Nephron (organoid): ENCODE results near the gene IPPK.
A peak's percentile ranks its signal among the peaks of the same experiment; 100 is the strongest.

Source experiments
- H3K27ac Mint-ChIP-seq, 3 experiments: 2 replicates each; pipeline ENCODE4 v1.8.0; 2020; ENCODE audit warnings: mixed read lengths in 3 of 3, mild to moderate bottlenecking in 2 of 3, moderate library complexity in 1 of 3
- H3K27me3 Mint-ChIP-seq: 2 replicates; pipeline ENCODE4 v1.8.0; 2021; ENCODE audit warnings: low read depth, mild to moderate bottlenecking, moderate library complexity, mixed read lengths
- H3K36me3 Mint-ChIP-seq: 2 replicates; pipeline ENCODE4 v1.8.0; 2020; ENCODE audit warnings: low read depth, mixed read lengths
- H3K4me1 Mint-ChIP-seq: 2 replicates; pipeline ENCODE4 v1.8.0; 2020; ENCODE audit warnings: mixed read lengths
- H3K4me3 Mint-ChIP-seq, 3 experiments: 2 replicates each; pipeline ENCODE4 v1.8.0; 2020; ENCODE audit warnings: mild to moderate bottlenecking in 3 of 3, mixed read lengths in 3 of 3, moderate library complexity in 2 of 3
- H3K9me3 Mint-ChIP-seq: 2 replicates; pipeline ENCODE4 v1.8.0; 2020; ENCODE audit warnings: mixed read lengths
- CTCF ChIP-seq, 3 experiments: fragments of 200-600 bp; sonication (generic); IDR thresholded peaks; one replicate each; pipeline ENCODE4 v1.5.0; 2021; ENCODE audit warnings: antibody characterized with exemption in 3 of 3; ENCODE audit not compliant: unreplicated experiment in 3 of 3

IPPK gene

GRCh38 chr9:92716557-92716956 lies 46.6 kb upstream of the IPPK start:
- no peaks in the 10 kb centered on the region for H3K27me3 Mint-ChIP-seq
- H3K27ac Mint-ChIP-seq: no peak overlapping the region
- no peaks in the 10 kb centered on the region for H3K9me3 Mint-ChIP-seq
- no peaks in the 10 kb centered on the region for H3K4me1 Mint-ChIP-seq
- H3K4me3 Mint-ChIP-seq: no peak overlapping the region
- peaks cover 38% of the 10 kb centered on the region for H3K36me3 Mint-ChIP-seq
- peak; percentile 85 to 94 (median 86) for TF ChIP-seq CTCF (IDR thresholded peaks at IDR 0.05; ENCODE audit: unreplicated experiment in 3 of 3)

DNA sequence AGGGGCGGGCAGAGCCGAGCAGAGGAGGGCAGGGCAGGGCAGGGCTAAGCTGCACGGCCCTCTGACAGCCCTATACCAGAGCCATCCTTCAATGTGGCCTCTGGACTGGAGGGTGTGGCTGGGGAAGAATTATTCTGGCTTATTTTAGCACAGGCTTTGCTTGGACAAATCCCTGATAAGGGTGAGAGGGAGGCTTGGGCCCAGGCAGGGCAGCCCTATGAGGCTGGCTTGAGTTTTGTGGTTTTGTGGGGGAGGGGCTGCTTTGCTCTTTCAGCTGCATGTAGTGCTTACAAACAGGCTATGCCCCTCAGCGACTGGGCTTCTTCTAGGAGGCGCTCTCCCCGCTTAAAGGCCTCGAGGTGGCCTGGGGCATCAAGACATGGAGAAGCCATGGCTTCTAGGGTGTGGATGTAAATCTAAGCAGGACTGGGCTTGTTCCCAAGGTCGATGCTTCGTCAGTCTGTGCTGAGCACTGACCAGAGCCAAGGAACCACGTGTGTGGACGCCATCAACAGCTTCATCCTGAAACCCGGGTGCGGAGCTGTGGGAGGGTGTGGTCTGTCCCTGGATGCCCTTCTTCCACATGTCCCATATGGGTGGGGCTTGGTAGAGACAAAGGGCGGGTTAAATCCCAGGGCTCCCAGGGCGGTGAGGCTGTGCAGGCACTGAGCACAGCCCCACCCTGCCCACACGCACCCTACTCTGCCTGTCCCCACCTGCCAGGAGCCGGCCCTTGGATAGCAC lies 45.7 kb upstream of the IPPK start:
- no peaks in the 10 kb centered on the region for H3K27me3 Mint-ChIP-seq
- peaks cover 43% of the 10 kb centered on the region for H3K36me3 Mint-ChIP-seq
- no peak for TF ChIP-seq CTCF (IDR thresholded peaks at IDR 0.05; ENCODE audit: unreplicated experiment in 3 of 3)
- no peak overlapping the region for H3K27ac Mint-ChIP-seq
- no peaks in the 10 kb centered on the region for H3K9me3 Mint-ChIP-seq
- no peaks in the 10 kb centered on the region for H3K4me1 Mint-ChIP-seq
- H3K4me3 Mint-ChIP-seq: no peak overlapping the region

- H3K4me3 Mint-ChIP-seq: no peak overlapping the region
- no peak for TF ChIP-seq CTCF (IDR thresholded peaks at IDR 0.05; ENCODE audit: unreplicated experiment in 3 of 3)
- H3K27ac Mint-ChIP-seq: no peak overlapping the region
- H3K27me3 Mint-ChIP-seq: no peaks in the 10 kb centered on the region
- no peaks in the 10 kb centered on the region for H3K9me3 Mint-ChIP-seq
- peaks cover 42% of the 10 kb centered on the region for H3K36me3 Mint-ChIP-seq
- H3K4me1 Mint-ChIP-seq: no peaks in the 10 kb centered on the region
Observed at GRCh38 chr9:92714787-92715487, 45.0 kb upstream of the IPPK start.

GRCh38 chr9:92714016-92714415 lies 44.1 kb upstream of the IPPK start:
- no peak for TF ChIP-seq CTCF (IDR thresholded peaks at IDR 0.05; ENCODE audit: unreplicated experiment in 3 of 3)
- Mint-ChIP-seq H3K27me3 (no peaks in the 10 kb centered on the region), H3K4me3 (no peak overlapping the region), H3K4me1 (no peaks in the 10 kb centered on the region), H3K27ac (no peak overlapping the region), H3K9me3 (no peaks in the 10 kb centered on the region), H3K36me3 (peaks cover 38% of the 10 kb centered on the region)

GRCh38 chr9:92713528-92713927 lies 43.6 kb upstream of the IPPK start:
- no peak overlapping the region for H3K4me3 Mint-ChIP-seq
- peaks cover 38% of the 10 kb centered on the region for H3K36me3 Mint-ChIP-seq
- no peaks in the 10 kb centered on the region for H3K27me3 Mint-ChIP-seq
- TF ChIP-seq CTCF (IDR thresholded peaks at IDR 0.05; ENCODE audit: unreplicated experiment in 3 of 3): no peak
- H3K9me3 Mint-ChIP-seq: no peaks in the 10 kb centered on the region
- H3K27ac Mint-ChIP-seq: no peak overlapping the region
- H3K4me1 Mint-ChIP-seq: no peaks in the 10 kb centered on the region

DNA sequence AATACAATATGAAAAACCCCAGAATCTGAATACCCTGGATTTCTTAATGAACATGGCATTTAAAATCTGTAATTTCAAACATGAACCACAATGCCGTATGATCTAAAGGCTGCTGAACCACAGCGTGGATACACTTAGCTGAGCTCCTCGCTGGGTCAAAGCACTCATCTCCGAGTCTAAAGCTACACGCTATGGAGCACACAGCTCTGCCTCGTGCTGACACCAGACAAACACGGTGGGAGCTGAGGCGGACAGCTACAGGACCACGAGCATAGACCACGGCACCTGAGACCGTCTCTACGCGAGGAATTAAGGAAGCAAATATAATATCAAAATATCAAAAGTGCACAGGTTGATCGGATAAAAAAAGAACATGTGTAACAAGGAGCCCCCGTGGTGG lies 42.8 kb upstream of the IPPK start:
- Mint-ChIP-seq H3K4me3 (no peak overlapping the region), H3K27ac (no peak overlapping the region), H3K27me3 (no peaks in the 10 kb centered on the region), H3K9me3 (no peaks in the 10 kb centered on the region), H3K36me3 (peaks cover 37% of the 10 kb centered on the region), H3K4me1 (no peaks in the 10 kb centered on the region)
- no peak for TF ChIP-seq CTCF (IDR thresholded peaks at IDR 0.05; ENCODE audit: unreplicated experiment in 3 of 3)
